Osteoblast (primary cell): ENCODE measurements around the gene MAFF. TPM values are rescaled to one million over a fixed set of nuclear protein-coding genes. Genes with fewer than 3 reads are reported as not detected.

Experiments used
- DNase-seq: peaks from one replicate; pipeline ENCODE4 v3.0.0; 2011; ENCODE audit warnings: low spot score, mixed read lengths; ENCODE audit not compliant: insufficient read length; ENCODE audit errors: missing footprints
- H2AFZ ChIP-seq: 2 replicates; pipeline ENCODE4 v1.6.0; 2011; ENCODE audit warnings: mild to moderate bottlenecking, low read length
- H3K27ac ChIP-seq: 2 replicates; pipeline ENCODE4 v1.5.1; 2011; ENCODE audit warnings: mild to moderate bottlenecking, low read depth, low read length, moderate library complexity
- H3K27me3 ChIP-seq: 2 replicates; pipeline ENCODE4 v1.6.0; 2012; ENCODE audit warnings: mild to moderate bottlenecking, control low read depth, inconsistent platforms, low read length, moderate library complexity; ENCODE audit not compliant: insufficient read depth
- H3K36me3 ChIP-seq: 2 replicates; pipeline ENCODE4 v1.5.1; 2011; ENCODE audit warnings: mild to moderate bottlenecking, low read length, control low read depth, moderate library complexity; ENCODE audit not compliant: insufficient read depth
- H3K4me1 ChIP-seq: 2 replicates; pipeline ENCODE4 v1.5.1; 2011; ENCODE audit warnings: mild to moderate bottlenecking, low read length, control low read depth, moderate library complexity; ENCODE audit not compliant: insufficient read depth
- H3K4me2 ChIP-seq: 2 replicates; pipeline ENCODE4 v1.6.0; 2011; ENCODE audit warnings: mild to moderate bottlenecking, low read length; ENCODE audit not compliant: insufficient read depth
- H3K4me3 ChIP-seq: fragments of 200-600 bp; sonication (generic); 3 replicates; pipeline ENCODE4 v1.5.1; 2012; ENCODE audit warnings: mild to moderate bottlenecking, low read length, inconsistent platforms; ENCODE audit not compliant: insufficient read depth
- H3K79me2 ChIP-seq: 2 replicates; pipeline ENCODE4 v1.6.0; 2012; ENCODE audit warnings: mild to moderate bottlenecking, low read length, control low read depth, inconsistent platforms; ENCODE audit not compliant: insufficient read depth
- H3K9me3 ChIP-seq: 2 replicates; pipeline ENCODE4 v1.5.1; 2011; ENCODE audit warnings: low read depth, low read length, control low read depth
- H4K20me1 ChIP-seq: 2 replicates; pipeline ENCODE4 v1.6.0; 2012; ENCODE audit warnings: mild to moderate bottlenecking, low read length, control low read depth; ENCODE audit not compliant: insufficient read depth
- total RNA-seq: library from RNA; depleted of rRNA; stranded (reverse); fragments of >200 nt; gene quantifications from 2 replicates; pipeline ENCODE4 v1.2.3, GENCODE V29; 2012
- TF ChIP-seq, protein P1 (sequence below): IDR thresholded peaks from 2 replicates; pipeline ENCODE4 v1.5.1; 2011; ENCODE audit warnings: mild to moderate bottlenecking, low read depth, low read length, moderate library complexity; ENCODE audit errors: extremely low read depth

Gene MAFF
- total RNA-seq, 1 donor: 22.4 TPM

DNA sequence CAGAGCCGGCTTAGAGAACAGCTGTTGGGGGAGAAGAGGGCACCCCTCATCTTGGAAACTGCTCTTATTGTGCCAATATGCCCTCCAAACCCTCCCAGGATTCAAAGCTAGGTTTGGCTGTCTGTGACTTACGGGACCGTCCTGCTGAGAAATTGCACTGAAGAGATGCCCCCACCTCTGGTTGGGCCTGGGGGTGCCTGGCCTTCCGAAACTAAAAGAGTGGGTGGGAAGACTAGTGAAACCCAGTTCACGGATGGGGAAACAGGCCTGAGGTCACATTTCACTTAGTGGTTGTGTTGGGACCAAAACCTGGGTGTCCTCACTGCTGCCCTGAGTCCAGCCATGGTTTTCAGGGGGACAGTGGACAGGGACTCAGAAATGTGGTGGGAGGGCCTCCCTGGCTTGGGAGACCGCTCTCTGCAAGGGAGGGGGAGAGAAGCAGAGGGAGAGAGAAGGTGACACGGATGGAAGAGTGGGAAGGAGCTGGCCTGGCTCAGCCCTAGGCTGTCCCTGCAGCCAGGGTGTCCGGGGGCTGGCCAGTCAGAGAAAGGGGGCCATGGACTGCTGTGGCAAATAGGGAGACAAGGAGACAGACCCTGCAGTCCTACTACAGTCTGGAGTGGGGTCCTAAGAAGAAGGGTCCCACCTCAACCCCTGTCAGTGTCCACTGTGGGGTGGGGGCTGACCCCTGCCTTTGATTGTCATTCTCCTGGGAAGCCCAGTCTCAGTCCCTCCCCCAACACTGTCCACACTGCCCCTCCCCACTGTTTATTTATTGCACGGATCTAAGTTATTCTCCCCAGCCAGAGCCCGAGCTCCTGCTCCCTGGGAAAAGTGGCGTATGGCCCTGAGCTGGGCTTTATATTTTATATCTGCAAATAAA lies 13.6 kb downstream of the MAFF start:
- Histone ChIP-seq H3K4me2 (no peak overlapping the region), H3K36me3 (peaks cover 20% of the 10 kb centered on the region), H3K4me1 (peaks cover 24% of the 10 kb centered on the region), H3K9me3 (no peaks in the 10 kb centered on the region), H3K4me3 (no peak overlapping the region), H3K79me2 (peaks cover 32% of the 10 kb centered on the region), H4K20me1 (peaks cover 10% of the 10 kb centered on the region), H3K27ac (peak overlapping the region; percentile 3), H2AFZ (no peak overlapping the region), H3K27me3 (no peaks in the 10 kb centered on the region)
- TF ChIP-seq, protein P1, sequence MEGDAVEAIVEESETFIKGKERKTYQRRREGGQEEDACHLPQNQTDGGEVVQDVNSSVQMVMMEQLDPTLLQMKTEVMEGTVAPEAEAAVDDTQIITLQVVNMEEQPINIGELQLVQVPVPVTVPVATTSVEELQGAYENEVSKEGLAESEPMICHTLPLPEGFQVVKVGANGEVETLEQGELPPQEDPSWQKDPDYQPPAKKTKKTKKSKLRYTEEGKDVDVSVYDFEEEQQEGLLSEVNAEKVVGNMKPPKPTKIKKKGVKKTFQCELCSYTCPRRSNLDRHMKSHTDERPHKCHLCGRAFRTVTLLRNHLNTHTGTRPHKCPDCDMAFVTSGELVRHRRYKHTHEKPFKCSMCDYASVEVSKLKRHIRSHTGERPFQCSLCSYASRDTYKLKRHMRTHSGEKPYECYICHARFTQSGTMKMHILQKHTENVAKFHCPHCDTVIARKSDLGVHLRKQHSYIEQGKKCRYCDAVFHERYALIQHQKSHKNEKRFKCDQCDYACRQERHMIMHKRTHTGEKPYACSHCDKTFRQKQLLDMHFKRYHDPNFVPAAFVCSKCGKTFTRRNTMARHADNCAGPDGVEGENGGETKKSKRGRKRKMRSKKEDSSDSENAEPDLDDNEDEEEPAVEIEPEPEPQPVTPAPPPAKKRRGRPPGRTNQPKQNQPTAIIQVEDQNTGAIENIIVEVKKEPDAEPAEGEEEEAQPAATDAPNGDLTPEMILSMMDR: no peak
- DNase-seq: peak; percentile 72

DNA sequence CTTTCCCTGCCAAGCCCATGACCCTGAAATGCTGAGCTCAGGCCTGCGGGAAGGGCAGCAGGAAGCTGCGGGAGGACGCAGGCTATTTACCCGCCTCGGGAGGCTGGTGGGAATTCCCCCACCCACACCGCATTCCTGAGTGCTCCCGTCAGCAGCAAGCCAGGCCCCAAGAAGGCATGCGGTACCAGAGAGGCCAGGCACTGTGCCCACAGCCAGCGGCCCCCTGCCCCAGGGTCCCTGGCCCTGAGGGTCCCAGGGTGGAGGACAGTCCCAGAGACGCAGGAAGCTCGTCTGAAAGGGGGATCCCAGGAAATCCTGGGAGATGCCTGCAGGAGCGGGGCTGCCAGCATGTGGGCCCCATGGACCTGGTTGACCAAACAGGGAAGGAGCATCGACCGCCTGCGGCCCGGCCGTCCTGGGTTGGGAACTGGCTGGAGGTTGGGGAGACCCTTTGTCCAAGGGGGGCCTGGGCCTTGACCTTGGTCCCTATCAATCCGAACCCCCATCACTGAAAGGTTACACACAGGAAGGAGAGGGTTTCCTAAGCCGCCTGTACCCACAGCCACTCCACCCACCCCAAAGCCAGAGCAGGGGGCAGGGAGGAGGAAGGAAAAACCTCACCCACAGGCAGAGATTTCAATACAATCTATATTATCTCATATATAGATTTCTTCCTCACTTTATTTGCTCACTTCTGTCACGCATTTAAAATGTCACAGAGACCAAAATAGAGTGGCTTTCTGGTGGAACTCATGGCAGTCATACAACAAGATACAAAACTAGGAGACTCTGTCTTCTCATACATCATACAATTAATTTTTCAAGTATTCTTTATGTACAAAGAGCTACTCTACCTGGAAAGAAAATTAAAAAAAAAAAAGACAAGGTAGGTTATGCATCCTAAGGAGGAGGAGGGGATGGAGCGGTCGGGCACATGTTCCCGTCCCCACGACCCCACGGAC lies 17.1 kb downstream of the MAFF start:
- TF ChIP-seq, protein P1: no peak
- peaks cover under 1% of the 10 kb centered on the region for H4K20me1 ChIP-seq
- no peaks in the 10 kb centered on the region for H3K27me3 ChIP-seq
- H3K4me2 ChIP-seq: peak overlapping the region; percentile 50
- H3K36me3 ChIP-seq: peaks cover 28% of the 10 kb centered on the region
- peaks cover 3% of the 10 kb centered on the region for H3K79me2 ChIP-seq
- H3K9me3 ChIP-seq: no peaks in the 10 kb centered on the region
- peak overlapping the region; percentile 18 for H3K4me3 ChIP-seq
- H3K4me1 ChIP-seq: peaks cover 24% of the 10 kb centered on the region
- peak overlapping the region; percentile 89 for H3K27ac ChIP-seq
- peak; percentile 99 for DNase-seq
- no peak overlapping the region for H2AFZ ChIP-seq

DNA sequence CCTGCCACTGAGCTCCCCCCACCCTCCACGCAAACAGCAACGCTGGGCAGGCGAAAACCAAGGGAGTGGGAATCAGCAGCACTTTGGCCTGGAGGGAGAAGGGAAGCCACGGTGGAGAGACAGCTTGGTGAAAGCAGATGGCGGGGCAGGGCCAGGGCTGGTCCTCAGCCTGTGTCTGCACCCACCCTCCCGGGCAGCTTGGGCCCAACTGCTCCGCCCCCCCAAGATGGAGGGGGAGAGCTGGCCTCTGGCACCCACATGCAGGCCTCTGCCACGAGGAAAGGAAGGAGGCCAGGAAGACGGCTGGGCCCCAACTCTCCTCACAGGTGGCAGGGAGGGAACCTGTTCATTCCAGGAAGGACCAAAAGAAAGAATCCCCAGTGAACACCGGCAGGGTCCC lies 17.8 kb downstream of the MAFF start:
- H3K27me3 ChIP-seq: no peaks in the 10 kb centered on the region
- H3K9me3 ChIP-seq: no peaks in the 10 kb centered on the region
- H3K4me2 ChIP-seq: no peak overlapping the region
- peak overlapping the region; percentile 89 for H3K27ac ChIP-seq
- H3K79me2 ChIP-seq: no peaks in the 10 kb centered on the region
- no peak overlapping the region for H3K4me3 ChIP-seq
- peaks cover 24% of the 10 kb centered on the region for H3K4me1 ChIP-seq
- no peaks in the 10 kb centered on the region for H4K20me1 ChIP-seq
- TF ChIP-seq, protein P1: no peak
- H3K36me3 ChIP-seq: peaks cover 32% of the 10 kb centered on the region
- no peak overlapping the region for H2AFZ ChIP-seq
- DNase-seq: peak; percentile 56
